ENCODE data around the gene KPRP. TPM values are rescaled to one million over a fixed set of nuclear protein-coding genes. Genes with fewer than 3 reads are reported as not detected.

The KPRP gene
- total and polyA plus RNA-seq, 11 donors, result not detected

DNA sequence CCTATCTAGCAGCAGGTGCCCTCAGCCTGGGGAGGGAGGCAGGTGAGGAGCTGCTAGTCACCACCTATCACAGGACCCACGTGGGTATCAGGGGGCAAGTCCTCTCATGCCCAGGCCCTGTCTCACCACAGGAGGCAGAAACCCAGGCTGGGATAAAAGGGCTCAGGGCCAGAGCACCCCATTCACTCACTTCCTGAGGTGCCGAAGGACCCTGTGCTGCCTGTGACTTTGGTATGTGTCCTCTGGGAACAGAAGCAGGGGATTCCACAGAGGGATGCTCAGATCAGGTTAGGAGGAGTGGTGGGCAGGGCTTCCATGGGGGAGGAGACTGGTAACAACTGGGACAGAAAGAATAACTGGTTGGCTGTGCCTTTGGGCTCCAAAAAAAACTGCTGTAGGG is 28.3 kb downstream of the KPRP start, which contains the start of gene LCE1E:
LCE1E (plus strand) TSS at position 181 of the 400 bp plus-strand sequence. CDS start 1,043 bp downstream, outside the sequence.
- Histone ChIP-seq H3K9me3 (no peaks in the 10 kb centered on the region), H3K4me1 (no peaks in the 10 kb centered on the region), H3K27ac (no peak within 1 kb of the TSS), H3K36me3 (no peaks in the 10 kb centered on the region), H3K27me3 (peaks cover 0 to 23% (median 0%) of the 10 kb centered on the region in 9 donors), H3K4me3 (no peak within 1 kb of the TSS)
- DNase-seq (no peak), ATAC-seq (no peak)
- intact Hi-C loops (cut with DNase I), result no loop called here
- no peak for TF ChIP-seq POLR2A (IDR thresholded peaks at IDR 0.05)
- WGBS, 4 donors, result 25 to 41% (median 28%) methylated on average over 2 of the region's 2 CpGs

GRCh38 chr1:152795686-152796085 is 37.9 kb downstream of the KPRP start:
- Histone ChIP-seq H3K27me3 (peaks cover 0 to 5% (median 0%) of the 10 kb centered on the region in 9 donors), H3K27ac (no peak overlapping the region), H3K9me3 (peaks cover 0 to 3% (median 0%) of the 10 kb centered on the region in 12 donors), H3K4me3 (no peak overlapping the region), H3K36me3 (no peaks in the 10 kb centered on the region), H3K4me1 (no peaks in the 10 kb centered on the region)
- WGBS, 4 donors, result 57 to 68% (median 63%) methylated on average over 4 of the region's 4 CpGs
- TF ChIP-seq, protein P1, sequence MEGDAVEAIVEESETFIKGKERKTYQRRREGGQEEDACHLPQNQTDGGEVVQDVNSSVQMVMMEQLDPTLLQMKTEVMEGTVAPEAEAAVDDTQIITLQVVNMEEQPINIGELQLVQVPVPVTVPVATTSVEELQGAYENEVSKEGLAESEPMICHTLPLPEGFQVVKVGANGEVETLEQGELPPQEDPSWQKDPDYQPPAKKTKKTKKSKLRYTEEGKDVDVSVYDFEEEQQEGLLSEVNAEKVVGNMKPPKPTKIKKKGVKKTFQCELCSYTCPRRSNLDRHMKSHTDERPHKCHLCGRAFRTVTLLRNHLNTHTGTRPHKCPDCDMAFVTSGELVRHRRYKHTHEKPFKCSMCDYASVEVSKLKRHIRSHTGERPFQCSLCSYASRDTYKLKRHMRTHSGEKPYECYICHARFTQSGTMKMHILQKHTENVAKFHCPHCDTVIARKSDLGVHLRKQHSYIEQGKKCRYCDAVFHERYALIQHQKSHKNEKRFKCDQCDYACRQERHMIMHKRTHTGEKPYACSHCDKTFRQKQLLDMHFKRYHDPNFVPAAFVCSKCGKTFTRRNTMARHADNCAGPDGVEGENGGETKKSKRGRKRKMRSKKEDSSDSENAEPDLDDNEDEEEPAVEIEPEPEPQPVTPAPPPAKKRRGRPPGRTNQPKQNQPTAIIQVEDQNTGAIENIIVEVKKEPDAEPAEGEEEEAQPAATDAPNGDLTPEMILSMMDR (IDR thresholded peaks at IDR 0.05), result no peak
- no peak for TF ChIP-seq POLR2A (IDR thresholded peaks at IDR 0.05)
- intact Hi-C loops (cut with DNase I), result no loop called here
- ATAC-seq, result no peak
- no peak for DNase-seq

- Histone ChIP-seq H3K9me3 (peaks cover 0 to 3% (median 0%) of the 10 kb centered on the region in 12 donors), H3K27me3 (peaks cover 0 to 5% (median 0%) of the 10 kb centered on the region in 9 donors), H3K36me3 (no peaks in the 10 kb centered on the region), H3K4me1 (no peaks in the 10 kb centered on the region), H3K4me3 (no peak within 1 kb of the TSS), H3K27ac (no peak within 1 kb of the TSS)
- intact Hi-C loops (cut with DNase I), result no loop called here
- 29 to 46% (median 37%) methylated on average over 3 of the region's 3 CpGs for WGBS, 4 donors
- no peak for DNase-seq
- no peak for ATAC-seq
- no peak for TF ChIP-seq POLR2A (IDR thresholded peaks at IDR 0.05)
Observed at GRCh38 chr1:152796421-152796820, 38.6 kb downstream of the KPRP start, which contains the start of gene LCE1D. Gene LCE1D (plus strand): TSS chr1:152796721. CDS start chr1:152797795, 1,074 bp downstream.

DNA sequence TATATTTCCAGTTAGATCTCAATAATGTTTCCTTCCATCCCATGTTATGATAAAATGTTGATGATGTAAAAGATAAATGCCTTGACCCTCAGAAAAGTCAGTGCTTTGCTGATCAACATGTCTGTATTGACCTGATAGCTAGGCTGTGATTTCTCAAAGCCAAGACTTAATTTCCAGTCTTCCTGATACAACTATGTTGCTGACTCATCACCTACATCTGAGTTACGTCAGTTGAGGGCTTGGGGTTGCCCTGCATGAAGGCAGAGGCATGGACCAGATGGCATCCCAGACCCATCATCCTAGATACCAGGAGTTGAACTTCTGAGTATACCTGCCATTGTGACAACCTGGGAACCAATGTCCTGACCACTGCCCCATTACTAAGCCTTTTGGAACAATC is 43.5 kb downstream of the KPRP start:
- intact Hi-C loops (cut with DNase I), result no loop called here
- no peak for DNase-seq
- WGBS, 4 donors, result 41 to 80% (median 55%) methylated on average over 1 of the region's 1 CpG

GRCh38 chr1:152806576-152806975 is 48.8 kb downstream of the KPRP start, which contains the start of gene LCE1C:
Gene LCE1C (minus strand): TSS chr1:152806651. CDS start chr1:152805478, 1,173 bp downstream.
- Histone ChIP-seq H3K27me3 (peaks cover 0 to 7% (median 0%) of the 10 kb centered on the region in 9 donors), H3K4me3 (no peak within 1 kb of the TSS), H3K4me1 (no peaks in the 10 kb centered on the region), H3K9me3 (peaks cover 0 to 4% (median 0%) of the 10 kb centered on the region in 12 donors), H3K36me3 (no peaks in the 10 kb centered on the region), H3K27ac (no peak within 1 kb of the TSS)
- intact Hi-C loops (cut with DNase I), result no loop called here
- TF ChIP-seq, protein P1 (IDR thresholded peaks at IDR 0.05), result no peak
- DNase-seq (no peak), ATAC-seq (no peak)
- WGBS, 4 donors, result 32 to 57% (median 47%) methylated on average over 3 of the region's 3 CpGs

More for the DNA sequence above, 43.5 kb downstream of the KPRP start:
- no peak for ATAC-seq
- TF ChIP-seq, protein P1 (IDR thresholded peaks at IDR 0.05), result no peak
- TF ChIP-seq POLR2A (IDR thresholded peaks at IDR 0.05), result no peak
- Histone ChIP-seq H3K27me3 (peaks cover 0 to 5% (median 0%) of the 10 kb centered on the region in 9 donors), H3K36me3 (no peaks in the 10 kb centered on the region), H3K4me3 (no peak overlapping the region), H3K27ac (no peak overlapping the region), H3K4me1 (no peaks in the 10 kb centered on the region), H3K9me3 (no peaks in the 10 kb centered on the region)

All from heart left ventricle (tissue), 16 donors.